Measurements from ENCODE around the gene ZNF574. TPM values are rescaled to one million over a fixed set of nuclear protein-coding genes. Genes with fewer than 3 reads are reported as not detected.

The ZNF574 gene
- polyA plus RNA-seq, 1 of the 3 experiments (the other 2 are of a cell fraction) = 8.5 TPM

GRCh38 chr19:42037649-42038048, 38.3 kb upstream of the ZNF574 start:
- Histone ChIP-seq H3K4me2 (no peak overlapping the region), H3K4me1 (ENCODE audit: control insufficient read depth in 1 of 2, insufficient read depth in 2 of 2, low read depth in 1 of 2, low read length in 1 of 2) (no peaks in the 10 kb centered on the region), H2AFZ (ENCODE audit: low read depth) (no peak overlapping the region), H3K27me3 (ENCODE audit: insufficient read depth) (0 out of 2 replicates have a peak, but pooled peaks cover 3% of the 10 kb centered on the region), H3K9me2 (no peaks in the 10 kb centered on the region), H3K36me3 (replicated peaks in 1 of 2; ENCODE audit: control insufficient read depth in 1 of 2, insufficient read depth in 2 of 2, low read length in 1 of 2) (no peaks in the 10 kb centered on the region), H3K4me3 (ENCODE audit: low read depth in 2 of 2, low read length in 1 of 2) (no peak overlapping the region), H3K79me2 (ENCODE audit: insufficient read depth) (no peaks in the 10 kb centered on the region), H3F3A (replicated peaks; ENCODE audit: insufficient read depth) (no peaks in the 10 kb centered on the region), H3K9ac (no peak overlapping the region), H3K9me3 (no peaks in the 10 kb centered on the region), H4K20me1 (ENCODE audit: insufficient read depth) (no peaks in the 10 kb centered on the region), H3K27ac (ENCODE audit: low read depth in 2 of 2, low read length in 1 of 2) (no peak overlapping the region)
- ChIA-PET POLR2A (interaction anchor here (0.5 to 1.1 kb wide), 3 partner anchors 42 to 107 kb away, joined by 3 to 4 read pairs (median 3); no protein-coding TSS in a partner anchor), CTCF (interaction anchor here (0.9 to 2.1 kb wide), 4 partner anchors 9 to 242 kb away, joined by 3 to 10 read pairs (median 8); no protein-coding TSS in a partner anchor)
- DNase-seq = no peak
- TF ChIP-seq CTCF (IDR thresholded peaks at IDR 0.05) (no peak), MAX (IDR thresholded peaks at IDR 0.05; ENCODE audit: low read depth) (no peak), POLR2AphosphoS5 (IDR thresholded peaks at IDR 0.05; ENCODE audit: low read depth, low read length) (no peak), EP300 (IDR thresholded peaks at IDR 0.05; ENCODE audit: borderline replicate concordance in 1 of 2, low read depth in 1 of 2, low read length in 1 of 2) (no peak), USF2 (IDR thresholded peaks at IDR 0.05; ENCODE audit: borderline replicate concordance, low read depth, low read length) (no peak), TAF1 (IDR thresholded peaks at IDR 0.05; ENCODE audit: borderline replicate concordance, low read depth, low read length) (no peak), NFIC (IDR thresholded peaks at IDR 0.05; ENCODE audit: borderline replicate concordance) (no peak), RFX5 (IDR thresholded peaks at IDR 0.05; ENCODE audit: low read length) (no peak), GABPA (IDR thresholded peaks at IDR 0.05; ENCODE audit: low read depth) (no peak), RCOR1 (IDR thresholded peaks at IDR 0.05; ENCODE audit: low read length) (no peak), FOXJ3 (CRISPR knock-in tag; IDR thresholded peaks at IDR 0.05) (no peak), RXRA (IDR thresholded peaks at IDR 0.05; ENCODE audit: borderline replicate concordance, low read depth) (no peak), GATA2 (CRISPR knock-in tag; IDR thresholded peaks at IDR 0.05) (no peak), EZH2phosphoT487 (IDR thresholded peaks at IDR 0.05; ENCODE audit: borderline replicate concordance, low read depth) (no peak), TCF12 (IDR thresholded peaks at IDR 0.05) (no peak), MEF2A (IDR thresholded peaks at IDR 0.05; ENCODE audit: borderline replicate concordance, low read depth) (no peak), USF1 (IDR thresholded peaks at IDR 0.05; ENCODE audit: borderline replicate concordance, low read depth) (no peak)
- WGBS (ENCODE audit: low lambda C conversion rate) = 59% methylated on average over 5 of the region's 5 CpGs
